Mesenchymal stem cell (in vitro differentiated cells and primary cell): ENCODE measurements around the gene CX3CL1.

Experiments used
- DNase-seq: peaks from one replicate; pipeline ENCODE4 v3.0.0-alpha.2; 2013
- H2AFZ ChIP-seq: one replicate; pipeline ENCODE4 v1.6.1; 2013; ENCODE audit warnings: low read depth, mild to moderate bottlenecking, control low read depth, inconsistent platforms, low read length, moderate library complexity
- H2AK5ac ChIP-seq: 2 replicates; pipeline ENCODE4 v1.6.1; 2013; ENCODE audit warnings: low read length, moderate library complexity, mild to moderate bottlenecking, inconsistent platforms; ENCODE audit not compliant: severe bottlenecking
- H2BK120ac ChIP-seq: one replicate; pipeline ENCODE4 v1.6.1; 2013; ENCODE audit warnings: low read depth, mild to moderate bottlenecking, inconsistent platforms, low read length, moderate library complexity
- H2BK12ac ChIP-seq, 2 experiments: one replicate each; pipeline ENCODE4 v1.6.1; 2013; ENCODE audit warnings: inconsistent platforms in 2 of 2, low read length in 2 of 2, mild to moderate bottlenecking in 2 of 2, moderate library complexity in 2 of 2, control low read depth in 1 of 2
- H2BK15ac ChIP-seq: one replicate; pipeline ENCODE4 v1.6.1; 2013; ENCODE audit warnings: mild to moderate bottlenecking, low read depth, inconsistent platforms; ENCODE audit not compliant: poor library complexity, severe bottlenecking
- H2BK5ac ChIP-seq: 2 replicates; pipeline ENCODE4 v1.6.1; 2013; ENCODE audit warnings: low read depth, mild to moderate bottlenecking, low read length, control low read depth, inconsistent platforms; ENCODE audit not compliant: poor library complexity, severe bottlenecking
- H3K14ac ChIP-seq, 2 experiments: one replicate each; pipeline ENCODE4 v1.6.1; 2013; ENCODE audit warnings: inconsistent platforms in 2 of 2, low read length in 2 of 2, control low read depth in 1 of 2, mild to moderate bottlenecking in 1 of 2, moderate library complexity in 1 of 2
- H3K18ac ChIP-seq, 2 experiments: one replicate each; pipeline ENCODE4 v1.6.1; 2013; ENCODE audit warnings: inconsistent platforms in 2 of 2, low read length in 2 of 2, control low read depth in 1 of 2, low read depth in 1 of 2, mild to moderate bottlenecking in 1 of 2
- H3K23ac ChIP-seq, 2 experiments: one replicate each; pipeline ENCODE4 v1.6.1; 2013; ENCODE audit warnings: inconsistent platforms in 2 of 2, low read length in 2 of 2, mild to moderate bottlenecking in 2 of 2, moderate library complexity in 2 of 2, control low read depth in 1 of 2
- H3K27ac ChIP-seq: 2 replicates; pipeline ENCODE4 v1.5.1; 2013; ENCODE audit warnings: mild to moderate bottlenecking, moderate library complexity, low read length, control low read depth, inconsistent platforms; ENCODE audit not compliant: poor library complexity, severe bottlenecking
- H3K27me3 ChIP-seq, 2 experiments: 2 replicates each; pipeline versions ENCODE4 v1.6.1 to v1.7.0; 2013; ENCODE audit warnings: low read length in 2 of 2, mild to moderate bottlenecking in 2 of 2, moderate library complexity in 2 of 2, control low read depth in 1 of 2, inconsistent platforms in 1 of 2; ENCODE audit not compliant: control insufficient read depth in 1 of 2, insufficient read depth in 1 of 2
- H3K36me3 ChIP-seq, 2 experiments: 2 replicates each; pipeline versions ENCODE4 v1.6.1 to v1.7.0; 2013; ENCODE audit warnings: low read length in 2 of 2, control low read depth in 1 of 2, inconsistent platforms in 1 of 2, low read depth in 1 of 2, mild to moderate bottlenecking in 1 of 2; ENCODE audit not compliant: insufficient read depth in 2 of 2, control insufficient read depth in 1 of 2
- H3K4ac ChIP-seq, 2 experiments: one replicate each; pipeline ENCODE4 v1.6.1; 2013; ENCODE audit warnings: inconsistent platforms in 2 of 2, low read length in 2 of 2, mild to moderate bottlenecking in 2 of 2, moderate library complexity in 2 of 2, control low read depth in 1 of 2, low read depth in 1 of 2
- H3K4me1 ChIP-seq: 2 replicates; pipeline ENCODE4 v1.6.1; 2013; ENCODE audit warnings: low read depth, low read length, control low read depth; ENCODE audit not compliant: control insufficient read depth, insufficient read depth
- H3K4me2 ChIP-seq: 2 replicates; pipeline ENCODE4 v1.6.1; 2013; ENCODE audit warnings: low read length, mild to moderate bottlenecking, inconsistent platforms; ENCODE audit not compliant: poor library complexity, severe bottlenecking
- H3K4me3 ChIP-seq, 2 experiments: 2 replicates each; pipeline versions ENCODE4 v1.5.1 to v1.7.0; 2013; ENCODE audit warnings: low read length in 2 of 2, mild to moderate bottlenecking in 2 of 2, control low read depth in 1 of 2, low read depth in 1 of 2; ENCODE audit not compliant: insufficient read depth in 1 of 2
- H3K79me1 ChIP-seq: replicated peaks from 2 replicates; pipeline ENCODE4 v1.6.1; 2013; ENCODE audit warnings: mild to moderate bottlenecking, control low read depth, low read length, inconsistent platforms; ENCODE audit not compliant: poor library complexity, severe bottlenecking
- H3K9ac ChIP-seq: 2 replicates; pipeline ENCODE4 v1.7.0; 2013; ENCODE audit warnings: mild to moderate bottlenecking, low read length, moderate library complexity
- H3K9me3 ChIP-seq: 2 replicates; pipeline ENCODE4 v1.7.0; 2013; ENCODE audit warnings: mild to moderate bottlenecking, low read length; ENCODE audit not compliant: control insufficient read depth
- H4K8ac ChIP-seq: one replicate; pipeline ENCODE4 v1.6.1; 2013; ENCODE audit warnings: inconsistent platforms, mild to moderate bottlenecking, low read length, moderate library complexity
- H4K91ac ChIP-seq: one replicate; pipeline ENCODE4 v1.6.1; 2013; ENCODE audit warnings: mild to moderate bottlenecking, low read length, inconsistent platforms
- WGBS: methylation state at CpG from one replicate; pipeline ENCODE4 v1.1.7; 2013; ENCODE audit warnings: mixed read lengths; 5-methylcytosine and 5-hydroxymethylcytosine counted together

CX3CL1 gene

DNA sequence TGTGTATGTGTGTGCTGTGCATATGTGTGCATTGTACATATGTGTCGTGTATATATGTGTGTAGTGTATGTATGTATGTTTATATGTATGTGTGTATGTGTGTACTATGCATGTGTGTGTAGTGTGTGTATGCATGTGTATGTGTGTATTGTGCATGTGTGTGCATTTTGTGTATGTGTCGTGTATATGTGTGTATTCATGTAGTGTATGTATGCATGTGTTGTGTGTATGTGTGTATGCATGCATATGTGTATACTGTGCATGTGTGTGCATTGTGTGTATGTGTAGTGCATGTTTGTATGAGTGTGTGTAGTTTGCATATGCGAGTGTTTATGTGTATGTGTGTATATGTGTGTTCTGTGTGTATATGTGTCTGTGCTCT is 16.8 kb downstream of the CX3CL1 start:
- Histone ChIP-seq H3K9me3 (no peaks in the 10 kb centered on the region), H3K14ac (no peak overlapping the region), H3K4ac (no peak overlapping the region), H3K18ac (no peak overlapping the region), H3K4me3 (no peak overlapping the region), H3K79me1 (no peaks in the 10 kb centered on the region), H4K91ac (no peak overlapping the region), H3K23ac (no peak overlapping the region), H4K8ac (no peak overlapping the region), H2BK12ac (no peak overlapping the region), H2BK120ac (no peak overlapping the region), H2BK15ac (no peak overlapping the region), H2AFZ (no peak overlapping the region), H3K27me3 (peaks cover 23 to 36% of the 10 kb centered on the region in 2 experiments), H2AK5ac (no peak overlapping the region), H3K4me2 (no peak overlapping the region), H3K4me1 (peaks cover 10% of the 10 kb centered on the region), H3K36me3 (no peaks in the 10 kb centered on the region), H3K9ac (no peak overlapping the region), H2BK5ac (no peak overlapping the region), H3K27ac (no peak overlapping the region)
- DNase-seq, result no peak
- WGBS, result 92% methylated on average over 3 of the region's 3 CpGs

- Histone ChIP-seq H3K27me3 (peaks cover 26 to 38% of the 10 kb centered on the region in 2 experiments), H3K4me3 (no peak overlapping the region), H3K23ac (no peak overlapping the region), H3K79me1 (no peaks in the 10 kb centered on the region), H2AFZ (no peak overlapping the region), H4K91ac (no peak overlapping the region), H3K18ac (no peak overlapping the region), H3K36me3 (no peaks in the 10 kb centered on the region), H2AK5ac (no peak overlapping the region), H3K4me2 (no peak overlapping the region), H3K4me1 (peaks cover 7% of the 10 kb centered on the region), H2BK120ac (no peak overlapping the region), H3K14ac (no peak overlapping the region), H2BK15ac (no peak overlapping the region), H3K9ac (no peak overlapping the region), H4K8ac (no peak overlapping the region), H2BK5ac (no peak overlapping the region), H3K9me3 (no peaks in the 10 kb centered on the region), H3K27ac (no peak overlapping the region), H3K4ac (no peak overlapping the region), H2BK12ac (no peak overlapping the region)
- DNase-seq, result no peak
- WGBS, result 70% methylated on average over 5 of the region's 5 CpGs
Measured at GRCh38 chr16:57390636-57391295, 18.5 kb downstream of the CX3CL1 start.

GRCh38 chr16:57391300-57391699 is 19.0 kb downstream of the CX3CL1 start:
- H3K27ac ChIP-seq, result no peak overlapping the region
- H3K9ac ChIP-seq, result no peak overlapping the region
- no peak overlapping the region for H4K91ac ChIP-seq
- no peak overlapping the region for H3K14ac ChIP-seq
- H3K9me3 ChIP-seq, result no peaks in the 10 kb centered on the region
- no peak overlapping the region for H3K23ac ChIP-seq
- no peak overlapping the region for H2AK5ac ChIP-seq
- peaks cover 6% of the 10 kb centered on the region for H3K4me1 ChIP-seq
- no peak overlapping the region for H3K4ac ChIP-seq
- H3K18ac ChIP-seq, result no peak overlapping the region
- H2AFZ ChIP-seq, result no peak overlapping the region
- H2BK12ac ChIP-seq, result no peak overlapping the region
- no peak overlapping the region for H4K8ac ChIP-seq
- no peak overlapping the region for H3K4me2 ChIP-seq
- no peaks in the 10 kb centered on the region for H3K79me1 ChIP-seq
- H2BK15ac ChIP-seq, result no peak overlapping the region
- no peaks in the 10 kb centered on the region for H3K36me3 ChIP-seq
- DNase-seq, result no peak
- H2BK120ac ChIP-seq, result no peak overlapping the region
- 55% methylated on average over 3 of the region's 4 CpGs for WGBS
- no peak overlapping the region for H2BK5ac ChIP-seq
- H3K4me3 ChIP-seq, result no peak overlapping the region
- peaks cover 26 to 38% of the 10 kb centered on the region in 2 experiments for H3K27me3 ChIP-seq

GRCh38 chr16:57391708-57392107 is 19.4 kb downstream of the CX3CL1 start:
- no peak for DNase-seq
- 75% methylated on average over 2 of the region's 5 CpGs for WGBS

More at GRCh38 chr16:57391708-57392107, 19.4 kb downstream of the CX3CL1 start:
- Histone ChIP-seq H3K27ac (no peak overlapping the region), H3K36me3 (no peaks in the 10 kb centered on the region), H3K4me3 (no peak overlapping the region), H3K9ac (no peak overlapping the region), H2BK5ac (no peak overlapping the region), H3K4ac (no peak overlapping the region), H2AFZ (no peak overlapping the region), H3K18ac (no peak overlapping the region), H3K14ac (no peak overlapping the region), H3K4me2 (no peak overlapping the region), H2BK12ac (no peak overlapping the region), H3K4me1 (peaks cover 3% of the 10 kb centered on the region), H3K79me1 (no peaks in the 10 kb centered on the region), H2BK120ac (no peak overlapping the region), H3K23ac (no peak overlapping the region), H3K9me3 (no peaks in the 10 kb centered on the region), H3K27me3 (peaks cover 26 to 40% of the 10 kb centered on the region in 2 experiments), H2AK5ac (no peak overlapping the region), H4K8ac (no peak overlapping the region), H2BK15ac (no peak overlapping the region), H4K91ac (no peak overlapping the region)
